DOHH2 (cell line): ENCODE results near the gene MXRA7.

Experiments used
- H3F3A ChIP-seq: fragments of 200-600 bp; sonication (generic), shearing (Covaris generic); 2 replicates; pipeline ENCODE4 v1.6.0; 2016; ENCODE audit warnings: antibody characterized with exemption, mild to moderate bottlenecking; ENCODE audit not compliant: control insufficient read depth, insufficient read depth
- H3K27ac ChIP-seq: fragments of 200-600 bp; sonication (generic); 2 replicates; pipeline ENCODE4 v1.5.1; 2014; ENCODE audit warnings: low read depth, mild to moderate bottlenecking, low read length, moderate library complexity
- H3K27me3 ChIP-seq: fragments of 200-600 bp; sonication (generic); 2 replicates; pipeline ENCODE4 v1.6.1; 2014; ENCODE audit warnings: mild to moderate bottlenecking, low read length, mixed read lengths; ENCODE audit not compliant: control insufficient read depth
- H3K36me3 ChIP-seq: fragments of 200-600 bp; sonication (generic); 2 replicates; pipeline ENCODE4 v1.6.1; 2014; ENCODE audit warnings: mild to moderate bottlenecking, low read length, moderate library complexity, mixed read lengths; ENCODE audit not compliant: control insufficient read depth
- H3K4me1 ChIP-seq: fragments of 200-600 bp; sonication (generic); 2 replicates; pipeline ENCODE4 v1.6.1; 2014; ENCODE audit warnings: mild to moderate bottlenecking, low read length, mixed read lengths; ENCODE audit not compliant: control insufficient read depth
- H3K4me2 ChIP-seq: fragments of 200-600 bp; sonication (generic); 2 replicates; pipeline ENCODE4 v1.6.0; 2014; ENCODE audit warnings: mild to moderate bottlenecking, low read length, moderate library complexity
- H3K4me3 ChIP-seq: fragments of 200-600 bp; sonication (generic); 2 replicates; pipeline ENCODE4 v1.5.1; 2014; ENCODE audit warnings: mild to moderate bottlenecking, low read length, mixed read lengths
- H3K79me2 ChIP-seq: fragments of 200-600 bp; sonication (generic); 2 replicates; pipeline ENCODE4 v1.6.1; 2014; ENCODE audit warnings: mild to moderate bottlenecking, low read length, mixed read lengths; ENCODE audit not compliant: control insufficient read depth
- H3K9me2 ChIP-seq: fragments of 200-600 bp; sonication (generic); replicated peaks from 2 replicates; pipeline ENCODE4 v1.6.1; 2014; ENCODE audit warnings: mild to moderate bottlenecking, low read length, mixed read lengths; ENCODE audit not compliant: control insufficient read depth
- H3K9me3 ChIP-seq: fragments of 200-600 bp; sonication (generic); 2 replicates; pipeline ENCODE4 v1.6.1; 2014; ENCODE audit warnings: antibody characterized with exemption, low read length, mixed read lengths; ENCODE audit not compliant: control insufficient read depth, insufficient read depth
- H4K20me1 ChIP-seq: fragments of 200-600 bp; sonication (generic); 2 replicates; pipeline ENCODE4 v1.6.0; 2014; ENCODE audit warnings: low read depth, mild to moderate bottlenecking, antibody characterized with exemption, low read length, moderate library complexity; ENCODE audit not compliant: control insufficient read depth, insufficient read depth
- CTCF ChIP-seq: fragments of 200-600 bp; sonication (generic); IDR thresholded peaks from one replicate; pipeline ENCODE4 v1.5.1; 2014; ENCODE audit warnings: antibody characterized with exemption, mild to moderate bottlenecking, low read depth, low read length; ENCODE audit not compliant: poor library complexity, severe bottlenecking
- EZH2phosphoT487 ChIP-seq: fragments of 200-600 bp; sonication (generic); IDR thresholded peaks from 2 replicates; pipeline ENCODE4 v1.6.1; 2017; ENCODE audit warnings: borderline replicate concordance, mild to moderate bottlenecking, antibody characterized with exemption, low read length, moderate library complexity, mixed read lengths

Gene MXRA7

GRCh38 chr17:76633628-76634328 is 77.0 kb downstream of the MXRA7 start:
- no peaks in the 10 kb centered on the region for H3K4me1 ChIP-seq
- H3K36me3 ChIP-seq = no peaks in the 10 kb centered on the region
- H3K4me3 ChIP-seq = no peak overlapping the region
- no peak overlapping the region for H3K4me2 ChIP-seq
- no peaks in the 10 kb centered on the region for H3K79me2 ChIP-seq
- TF ChIP-seq CTCF (no peak), EZH2phosphoT487 (no peak)
- no peaks in the 10 kb centered on the region for H3K9me3 ChIP-seq
- H3F3A ChIP-seq = no peaks in the 10 kb centered on the region
- H3K9me2 ChIP-seq = no peaks in the 10 kb centered on the region
- H3K27me3 ChIP-seq = peaks cover 15% of the 10 kb centered on the region
- H4K20me1 ChIP-seq = no peaks in the 10 kb centered on the region
- H3K27ac ChIP-seq = no peak overlapping the region

GRCh38 chr17:76631821-76632565 is 78.8 kb downstream of the MXRA7 start:
- no peaks in the 10 kb centered on the region for H3K79me2 ChIP-seq
- H3F3A ChIP-seq = no peaks in the 10 kb centered on the region
- no peaks in the 10 kb centered on the region for H3K36me3 ChIP-seq
- H3K27ac ChIP-seq = no peak overlapping the region
- H3K9me2 ChIP-seq = no peaks in the 10 kb centered on the region
- no peaks in the 10 kb centered on the region for H3K4me1 ChIP-seq
- peaks cover 15% of the 10 kb centered on the region for H3K27me3 ChIP-seq
- no peak overlapping the region for H3K4me3 ChIP-seq
- no peak overlapping the region for H3K4me2 ChIP-seq
- H4K20me1 ChIP-seq = no peaks in the 10 kb centered on the region
- no peaks in the 10 kb centered on the region for H3K9me3 ChIP-seq
- TF ChIP-seq CTCF (no peak), EZH2phosphoT487 (no peak)

GRCh38 chr17:76630151-76630550 is 80.6 kb downstream of the MXRA7 start:
- Histone ChIP-seq H3K36me3 (no peaks in the 10 kb centered on the region), H3F3A (no peaks in the 10 kb centered on the region), H3K9me2 (no peaks in the 10 kb centered on the region), H3K4me2 (no peak overlapping the region), H3K79me2 (no peaks in the 10 kb centered on the region), H4K20me1 (no peaks in the 10 kb centered on the region), H3K27ac (no peak overlapping the region), H3K27me3 (peaks cover 15% of the 10 kb centered on the region), H3K9me3 (no peaks in the 10 kb centered on the region), H3K4me1 (no peaks in the 10 kb centered on the region), H3K4me3 (no peak overlapping the region)
- TF ChIP-seq CTCF (no peak), EZH2phosphoT487 (no peak)
